CD4-positive, alpha-beta T cell (primary cell): ENCODE data around the gene ORM2. TPM values are rescaled to one million over a fixed set of nuclear protein-coding genes. Genes with fewer than 3 reads are reported as not detected.
A peak's percentile ranks its signal among the peaks of the same experiment; 100 is the strongest.

ENCODE experiments used
- ATAC-seq: fragments of 200-7000 bp; cut with Tn5 transposase; one replicate; pipeline ENCODE4 v1.10.0; 2022; ENCODE audit warnings: mild to moderate bottlenecking; ENCODE audit not compliant: poor library complexity
- CTCF ChIA-PET: fragments of 350-600 bp; sonication (Branson Sonifier 250); formaldehyde crosslinking; loops from one replicate; lab custom pipeline; 2021; ENCODE audit warnings: antibody characterized with exemption, inconsistent platforms; lab: Charles Lee
- POLR2A ChIA-PET: fragments of 350-600 bp; sonication (Branson Sonifier 250); formaldehyde crosslinking; loops from one replicate; lab custom pipeline; 2021; ENCODE audit warnings: antibody characterized with exemption, inconsistent platforms; lab: Charles Lee
- DNase-seq, 14 experiments: peaks; one replicate each; pipeline ENCODE4 v3.0.0-alpha.2; 2013 to 2020; ENCODE audit warnings: mixed read lengths in 2 of 14
- H3K27ac ChIP-seq, 2 donors: one replicate each; pipeline versions ENCODE4 v1.5.1 to v1.7.0; 2013; ENCODE audit warnings: low read length in 2 of 2, low read depth in 1 of 2, mild to moderate bottlenecking in 1 of 2
- H3K27me3 ChIP-seq, 2 experiments: 1 replicate in 1 of 2; 2 replicates in 1 of 2; pipeline versions ENCODE4 v1.6.1 to v1.7.0; 2013; ENCODE audit warnings: low read length in 2 of 2, control low read depth in 1 of 2, mild to moderate bottlenecking in 1 of 2, moderate library complexity in 1 of 2; ENCODE audit not compliant: insufficient read depth in 2 of 2, control insufficient read depth in 1 of 2
- H3K36me3 ChIP-seq: one replicate; pipeline ENCODE4 v1.6.1; 2013; ENCODE audit warnings: low read length, control low read depth; ENCODE audit not compliant: insufficient read depth
- H3K4me1 ChIP-seq: one replicate; pipeline ENCODE4 v1.6.1; 2013; ENCODE audit warnings: low read length, control low read depth; ENCODE audit not compliant: insufficient read depth
- H3K4me3 ChIP-seq: one replicate; pipeline ENCODE4 v1.5.1; 2013; ENCODE audit warnings: mild to moderate bottlenecking, low read length, moderate library complexity
- H3K9me3 ChIP-seq, 2 experiments: 1 replicate in 1 of 2; 2 replicates in 1 of 2; pipeline versions ENCODE4 v1.6.1 to v1.7.0; 2013; ENCODE audit warnings: low read length in 2 of 2, mild to moderate bottlenecking in 2 of 2, control low read depth in 1 of 2, moderate library complexity in 1 of 2; ENCODE audit not compliant: control insufficient read depth in 1 of 2, insufficient read depth in 1 of 2
- H3K27ac Mint-ChIP-seq: one replicate; pipeline ENCODE4 v1.8.0; 2020; ENCODE audit warnings: mixed read lengths
- H3K27me3 Mint-ChIP-seq: one replicate; pipeline ENCODE4 v1.8.0; 2021; ENCODE audit warnings: mixed read lengths
- H3K36me3 Mint-ChIP-seq: one replicate; pipeline ENCODE4 v1.8.0; 2021; ENCODE audit warnings: low read depth, mixed read lengths
- H3K4me1 Mint-ChIP-seq: one replicate; pipeline ENCODE4 v1.8.0; 2021; ENCODE audit warnings: low read depth, mixed read lengths
- H3K4me3 Mint-ChIP-seq: one replicate; pipeline ENCODE4 v1.8.0; 2020; ENCODE audit warnings: mild to moderate bottlenecking, mixed read lengths
- H3K9me3 Mint-ChIP-seq: one replicate; pipeline ENCODE4 v1.8.0; 2020; ENCODE audit warnings: mixed read lengths
- CTCF ChIP-seq: fragments of 200-600 bp; IDR thresholded peaks from one replicate; pipeline ENCODE4 v1.8.0; 2022; ENCODE audit warnings: antibody characterized with exemption, mild to moderate bottlenecking
- intact Hi-C, 2 experiments: fragments of 100-400 bp; cut with DNase I in 1 of 2; cut with micrococcal nuclease in 1 of 2; formaldehyde crosslinking; loops; one replicate each; pipeline versions ENCODE4 v1.15.1 to v1.9.0; 2023 to 2025; cut with DNase I, micrococcal nuclease
- total RNA-seq, 174 experiments: library from RNA in 2 of 174; stranded (reverse) in 2 of 174; gene quantifications; one replicate each; pipeline ENCODE4 v1.2.3 and lab custom pipeline; 2021 to 2026

ORM2 gene
- total RNA-seq, 2 experiments from 2014 or later, result not detected

DNA sequence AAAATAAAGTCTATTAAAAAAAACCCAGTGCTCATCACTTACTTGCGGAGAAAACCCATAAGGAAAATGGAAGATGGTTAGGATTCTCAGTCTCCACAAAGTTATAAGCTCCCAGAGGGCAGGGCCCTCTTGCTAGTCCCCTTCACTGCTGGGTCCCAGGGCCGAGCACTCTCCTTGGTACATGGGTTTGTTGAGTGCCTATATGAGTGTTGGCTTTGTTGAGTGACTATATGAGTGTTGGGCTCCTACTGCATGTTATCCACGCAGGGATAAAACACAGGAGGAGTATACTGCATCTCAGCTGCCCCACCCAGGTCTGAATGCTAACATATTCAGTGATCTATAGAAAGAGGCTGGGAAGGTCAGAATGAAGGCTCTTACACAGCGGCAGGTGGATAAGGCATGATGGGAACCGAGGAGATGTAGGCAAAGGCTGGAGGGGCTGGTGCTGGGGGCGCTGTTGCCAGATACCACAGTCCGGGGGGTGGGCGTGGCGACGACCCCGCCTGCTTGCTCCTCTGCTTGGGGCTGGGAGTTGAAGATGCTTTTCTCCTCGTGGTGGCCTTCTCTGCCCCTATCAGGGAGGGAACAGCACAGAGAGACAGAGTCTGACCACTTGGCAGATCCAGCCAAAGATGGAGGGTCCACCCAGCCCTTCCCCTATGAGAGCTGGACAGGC is 11.6 kb downstream of the ORM2 start:
- CTCF ChIA-PET, result interaction anchor here (1.0 kb wide), 1 partner anchor 146 kb away, joined by 3 read pairs; no protein-coding TSS in a partner anchor
- Histone ChIP-seq H3K4me3 (no peak overlapping the region), H3K36me3 (peaks cover 99% of the 10 kb centered on the region), H3K27ac (peak overlapping the region in 1 of 2 donors; percentile 29), H3K9me3 (no peaks in the 10 kb centered on the region), H3K27me3 (no peaks in the 10 kb centered on the region), H3K4me1 (peaks cover 11% of the 10 kb centered on the region)
- no peak for TF ChIP-seq CTCF
- ATAC-seq, result no peak
- POLR2A ChIA-PET, result interaction anchor here (0.8 to 2.5 kb wide), 4 partner anchors 44 to 312 kb away, joined by 3 to 7 read pairs (median 4); partner anchors contain the start of gene AKNA
- peaks cover 97% of the 10 kb centered on the region for H3K36me3 Mint-ChIP-seq
- peak overlapping the region; percentile 34 for H3K27ac Mint-ChIP-seq
- H3K27me3 Mint-ChIP-seq, result no peaks in the 10 kb centered on the region
- H3K4me1 Mint-ChIP-seq, result peaks cover 21% of the 10 kb centered on the region
- no peaks in the 10 kb centered on the region for H3K9me3 Mint-ChIP-seq
- no peak for DNase-seq
- intact Hi-C loops, result loop anchor here in 1 of 2 experiments (5.0 kb wide), 2 partner anchors 166 to 251 kb away; partner anchors contain the start of gene WHRN
- H3K4me3 Mint-ChIP-seq, result no peak overlapping the region

DNA sequence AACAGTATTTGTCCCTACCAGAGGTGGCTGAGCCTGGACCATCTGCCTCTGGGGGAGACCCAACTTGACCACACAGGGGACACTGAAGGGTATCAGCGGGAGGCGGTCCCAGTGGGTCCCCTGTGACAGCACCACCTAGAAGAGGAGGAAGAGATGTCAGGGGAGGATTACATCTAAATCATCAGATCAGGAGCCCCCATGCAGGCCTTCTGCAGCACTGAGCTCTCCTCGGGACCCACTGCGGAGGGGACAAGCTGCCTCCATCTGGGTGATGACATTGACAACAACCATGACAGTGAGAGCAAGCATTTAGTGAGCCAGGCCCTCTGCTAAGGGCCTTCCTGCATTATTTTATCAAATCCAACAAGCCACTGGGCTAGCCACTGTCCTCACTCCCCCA is 12.3 kb downstream of the ORM2 start:
- H3K9me3 ChIP-seq, result no peaks in the 10 kb centered on the region
- H3K36me3 Mint-ChIP-seq, result peaks cover 97% of the 10 kb centered on the region

More for the DNA sequence above, 12.3 kb downstream of the ORM2 start:
- H3K4me3 Mint-ChIP-seq, result no peak overlapping the region
- H3K4me3 ChIP-seq, result no peak overlapping the region
- H3K36me3 ChIP-seq, result peaks cover 100% of the 10 kb centered on the region
- H3K27ac ChIP-seq, result no peak overlapping the region
- H3K4me1 ChIP-seq, result peaks cover 11% of the 10 kb centered on the region
- peaks cover 21% of the 10 kb centered on the region for H3K4me1 Mint-ChIP-seq
- no peaks in the 10 kb centered on the region for H3K27me3 Mint-ChIP-seq
- ATAC-seq, result no peak
- H3K9me3 Mint-ChIP-seq, result no peaks in the 10 kb centered on the region
- no peaks in the 10 kb centered on the region for H3K27me3 ChIP-seq
- ChIA-PET CTCF (interaction anchor here (1.0 kb wide), 1 partner anchor 145 kb away, joined by 3 read pairs; no protein-coding TSS in a partner anchor), POLR2A (interaction anchor here (0.8 kb wide), 1 partner anchor 44 kb away, joined by 4 read pairs; no protein-coding TSS in a partner anchor)
- peak overlapping the region; percentile 49 for H3K27ac Mint-ChIP-seq
- intact Hi-C loops, result loop anchor here in 1 of 2 experiments (5.0 kb wide), 2 partner anchors 165 to 250 kb away; partner anchors contain the start of gene WHRN
- DNase-seq, result no peak
- no peak for TF ChIP-seq CTCF
